HCT116 (cell line): ENCODE results near the gene TNIK. TPM values are rescaled to one million over a fixed set of nuclear protein-coding genes. Genes with fewer than 3 reads are reported as not detected.

ENCODE experiments used
- ATAC-seq: fragments of 200-7000 bp; cut with Tn5 transposase; 2 replicates; pipeline ENCODE4 v1.9.1; 2020; ENCODE audit warnings: mild to moderate bottlenecking, moderate library complexity
- BruUV-seq: library from RNA; stranded (reverse); fragments of 400-500 nt; replicated peaks from 2 replicates; lab custom pipeline; 2021; lab: Mats Ljungman, UMichigan
- CTCF ChIA-PET: fragments of 300-600 bp; sonication (Branson Sonifier 250); formaldehyde crosslinking; loops from one replicate; lab custom pipeline; 2021; ENCODE audit warnings: antibody characterized with exemption; lab: Charles Lee
- POLR2A ChIA-PET: fragments of 300-600, 350-600 bp; sonication (Branson Sonifier 250); formaldehyde crosslinking; loops from one replicate; lab custom pipeline; 2021; ENCODE audit warnings: antibody characterized with exemption; lab: Charles Lee
- RAD21 ChIA-PET, 2 experiments: fragments of 300-600 bp; sonication (Branson Sonifier 250); formaldehyde crosslinking; loops; one replicate each; lab custom pipeline; 2023; ENCODE audit warnings: low total read pairs in 2 of 2; ENCODE audit not compliant: uncharacterized antibody in 2 of 2, unreplicated experiment in 2 of 2, low non-redundant PET in 1 of 2; lab: Charles Lee
- DNase-seq: peaks from one replicate; pipeline ENCODE4 v3.0.0-alpha.2; 2010; ENCODE audit warnings: low read depth, low spot score
- H2AFZ ChIP-seq: fragments of 200-600 bp; shearing (Covaris generic), sonication (generic); 2 replicates; pipeline ENCODE4 v1.6.1; 2017; ENCODE audit warnings: low read depth, mixed run types, mixed read lengths, antibody characterized with exemption, low read length; ENCODE audit not compliant: poor library complexity, severe bottlenecking
- H3K27ac ChIP-seq: 2 replicates; pipeline ENCODE4 v1.5.1; 2012; ENCODE audit warnings: low read depth, low read length
- H3K27me3 ChIP-seq: fragments of 200-600 bp; sonication (generic); 2 replicates; pipeline ENCODE4 v1.6.1; 2016; ENCODE audit warnings: mixed run types, low read length, mixed read lengths; ENCODE audit not compliant: insufficient read depth
- H3K36me3 ChIP-seq, 2 experiments: fragments of 200-500 bp in 1 of 2; fragments of 200-600 bp in 1 of 2; sonication (Bioruptor generic) in 1 of 2; sonication (generic) in 1 of 2; 2 replicates each; pipeline versions ENCODE4 v1.5.1 to v1.6.1; 2014 to 2016; ENCODE audit warnings: low read length in 2 of 2, inconsistent platforms in 1 of 2, mixed read lengths in 1 of 2, mixed run types in 1 of 2; ENCODE audit not compliant: insufficient read depth in 2 of 2, control insufficient read depth in 1 of 2
- H3K4me1 ChIP-seq, 2 experiments: fragments of 200-600 bp in 1 of 2; sonication (generic) in 1 of 2; 2 replicates each; pipeline versions ENCODE4 v1.5.1 to v1.6.1; 2012 to 2017; ENCODE audit warnings: low read length in 2 of 2, inconsistent platforms in 1 of 2, mild to moderate bottlenecking in 1 of 2, mixed read lengths in 1 of 2, mixed run types in 1 of 2, moderate library complexity in 1 of 2; ENCODE audit not compliant: insufficient read depth in 2 of 2, control insufficient read depth in 1 of 2
- H3K4me2 ChIP-seq: fragments of 200-600 bp; sonication (generic); 2 replicates; pipeline ENCODE4 v1.6.1; 2017; ENCODE audit warnings: mixed run types, low read length, mixed read lengths
- H3K4me3 ChIP-seq, 2 experiments: fragments of 200-600 bp in 1 of 2; sonication (generic) in 1 of 2; replicated peaks in 1 of 2; 2 replicates each; pipeline ENCODE4 v1.5.1; 2011 to 2016; ENCODE audit warnings: low read length in 2 of 2, control low read depth in 1 of 2, low read depth in 1 of 2, mild to moderate bottlenecking in 1 of 2, mixed read lengths in 1 of 2, mixed run types in 1 of 2
- H3K79me2 ChIP-seq: fragments of 200-600 bp; sonication (generic); 2 replicates; pipeline ENCODE4 v1.6.1; 2017; ENCODE audit warnings: mild to moderate bottlenecking, mixed run types, low read length, moderate library complexity, mixed read lengths; ENCODE audit not compliant: insufficient read depth
- H3K9ac ChIP-seq: fragments of 200-600 bp; sonication (generic); 2 replicates; pipeline ENCODE4 v1.6.1; 2016; ENCODE audit warnings: low read length, mixed read lengths
- H3K9me2 ChIP-seq: fragments of 200-600 bp; sonication (generic), shearing (Covaris generic); 2 replicates; pipeline ENCODE4 v1.6.1; 2017; ENCODE audit warnings: mixed run types, mild to moderate bottlenecking, moderate library complexity; ENCODE audit not compliant: insufficient read depth
- H3K9me3 ChIP-seq, 2 experiments: fragments of 200-500 bp in 1 of 2; fragments of 200-600 bp in 1 of 2; sonication (Bioruptor generic) in 1 of 2; sonication (generic) in 1 of 2; 2 replicates each; pipeline ENCODE4 v1.6.1; 2014 to 2017; ENCODE audit warnings: low read length in 2 of 2, mixed read lengths in 2 of 2, inconsistent platforms in 1 of 2, low read depth in 1 of 2, mild to moderate bottlenecking in 1 of 2, mixed run types in 1 of 2, moderate library complexity in 1 of 2; ENCODE audit not compliant: control insufficient read depth in 1 of 2, insufficient read depth in 1 of 2
- H4K20me1 ChIP-seq: fragments of 200-600 bp; sonication (generic), shearing (Covaris generic); 2 replicates; pipeline ENCODE4 v1.6.1; 2017; ENCODE audit warnings: mixed run types, mild to moderate bottlenecking, moderate library complexity; ENCODE audit not compliant: insufficient read depth
- CBX3 ChIP-seq: IDR thresholded peaks from 2 replicates; pipeline ENCODE4 v1.6.1; 2012; ENCODE audit warnings: low read depth
- CEBPB ChIP-seq: IDR thresholded peaks from 2 replicates; pipeline ENCODE4 v1.6.1; 2012; ENCODE audit warnings: low read depth
- EGR1 ChIP-seq: IDR thresholded peaks from 2 replicates; pipeline ENCODE4 v1.6.1; 2012; ENCODE audit warnings: low read depth
- ELF1 ChIP-seq: IDR thresholded peaks from 2 replicates; pipeline ENCODE4 v1.6.1; 2012; ENCODE audit warnings: low read depth, borderline replicate concordance
- POLR2A ChIP-seq: IDR thresholded peaks from 2 replicates; pipeline ENCODE4 v1.7.0; 2011; ENCODE audit warnings: borderline replicate concordance; ENCODE audit not compliant: insufficient read depth, insufficient read length; ENCODE audit errors: extremely low read depth
- POLR2AphosphoS5 ChIP-seq: IDR thresholded peaks from 2 replicates; pipeline ENCODE4 v1.6.1; 2011; ENCODE audit warnings: mild to moderate bottlenecking, low read depth, low read length, moderate library complexity
- REST ChIP-seq: IDR thresholded peaks from 2 replicates; pipeline ENCODE4 v1.6.1; 2012; ENCODE audit warnings: low read depth
- SIN3A ChIP-seq: IDR thresholded peaks from 2 replicates; pipeline ENCODE4 v1.6.1; 2012; ENCODE audit warnings: low read depth
- SP1 ChIP-seq: IDR thresholded peaks from 2 replicates; pipeline ENCODE4 v1.6.1; 2012; ENCODE audit warnings: low read depth
- SRF ChIP-seq: IDR thresholded peaks from 2 replicates; pipeline ENCODE4 v1.6.1; 2012; ENCODE audit warnings: low read depth
- YY1 ChIP-seq: IDR thresholded peaks from 2 replicates; pipeline ENCODE4 v1.6.1; 2011; ENCODE audit warnings: low read length, low read depth, moderate library complexity, mild to moderate bottlenecking; ENCODE audit not compliant: insufficient replicate concordance; ENCODE audit errors: extremely low read depth
- ZFX ChIP-seq: fragments of 450-650 bp; IDR thresholded peaks from 2 replicates; pipeline ENCODE4 v1.6.1; 2017
- intact Hi-C: fragments of 100-400 bp; cut with micrococcal nuclease; formaldehyde crosslinking; loops from 2 replicates; pipeline ENCODE4 v1.10.0; 2022
- total RNA-seq: library from RNA; stranded (reverse); gene quantifications from one replicate; pipeline ENCODE4 v1.2.1, GENCODE V29; 2021; ENCODE audit not compliant: unreplicated experiment
- TF ChIP-seq, protein P1 (sequence below): IDR thresholded peaks from 2 replicates; pipeline ENCODE4 v1.6.1; 2012
- TF ChIP-seq, protein P2 (sequence below): IDR thresholded peaks from 2 replicates; pipeline ENCODE4 v1.6.1; 2012
- TF ChIP-seq, protein P3 (sequence below): IDR thresholded peaks from 2 replicates; pipeline ENCODE4 v1.6.1; 2011; ENCODE audit warnings: mild to moderate bottlenecking, low read length, moderate library complexity; ENCODE audit not compliant: insufficient replicate concordance; ENCODE audit errors: extremely low read depth

Gene TNIK
- total RNA-seq, 1 experiment from 2014 or later = 24.1 TPM

DNA sequence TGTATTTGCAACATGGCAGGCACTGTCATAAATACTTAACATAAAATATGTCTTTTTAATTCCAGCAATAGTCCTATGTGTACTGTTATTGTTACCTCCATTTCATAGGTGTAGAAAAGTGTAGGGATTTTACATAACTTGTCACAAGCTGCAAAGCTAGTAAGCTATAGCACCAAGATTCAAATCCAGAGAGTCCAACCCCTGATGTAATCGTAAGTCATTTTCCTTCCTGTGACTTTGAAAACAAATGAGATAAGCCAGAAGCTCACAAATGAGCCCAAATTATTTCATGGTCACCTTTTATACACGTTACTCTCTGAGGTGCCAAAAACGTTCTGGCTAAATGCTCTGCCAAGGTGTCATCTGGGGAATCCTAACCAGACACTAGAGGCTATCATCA, 23.8 kb downstream of the TNIK start:
- no peaks in the 10 kb centered on the region for H3K9me2 ChIP-seq
- intact Hi-C loops = no loop called here
- DNase-seq (no peak), ATAC-seq (no peak)
- no peaks in the 10 kb centered on the region for H4K20me1 ChIP-seq
- H2AFZ ChIP-seq = no peak overlapping the region
- H3K36me3 ChIP-seq = no peaks in the 10 kb centered on the region
- POLR2A ChIA-PET = interaction anchor here (1.1 kb wide), 1 partner anchor 11 kb away, joined by 3 read pairs; no protein-coding TSS in a partner anchor
- H3K9me3 ChIP-seq = no peaks in the 10 kb centered on the region
- no peaks in the 10 kb centered on the region for H3K79me2 ChIP-seq
- TF ChIP-seq, protein P1, sequence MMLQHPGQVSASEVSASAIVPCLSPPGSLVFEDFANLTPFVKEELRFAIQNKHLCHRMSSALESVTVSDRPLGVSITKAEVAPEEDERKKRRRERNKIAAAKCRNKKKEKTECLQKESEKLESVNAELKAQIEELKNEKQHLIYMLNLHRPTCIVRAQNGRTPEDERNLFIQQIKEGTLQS = no peak
- TF ChIP-seq, protein P2, sequence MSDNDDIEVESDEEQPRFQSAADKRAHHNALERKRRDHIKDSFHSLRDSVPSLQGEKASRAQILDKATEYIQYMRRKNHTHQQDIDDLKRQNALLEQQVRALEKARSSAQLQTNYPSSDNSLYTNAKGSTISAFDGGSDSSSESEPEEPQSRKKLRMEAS = no peak
- TF ChIP-seq REST (no peak), ZFX (no peak), YY1 (no peak), SRF (no peak), POLR2AphosphoS5 (no peak), POLR2A (no peak), SP1 (no peak), CEBPB (no peak), CBX3 (no peak), ELF1 (no peak), EGR1 (no peak), SIN3A (no peak)
- TF ChIP-seq, protein P3, sequence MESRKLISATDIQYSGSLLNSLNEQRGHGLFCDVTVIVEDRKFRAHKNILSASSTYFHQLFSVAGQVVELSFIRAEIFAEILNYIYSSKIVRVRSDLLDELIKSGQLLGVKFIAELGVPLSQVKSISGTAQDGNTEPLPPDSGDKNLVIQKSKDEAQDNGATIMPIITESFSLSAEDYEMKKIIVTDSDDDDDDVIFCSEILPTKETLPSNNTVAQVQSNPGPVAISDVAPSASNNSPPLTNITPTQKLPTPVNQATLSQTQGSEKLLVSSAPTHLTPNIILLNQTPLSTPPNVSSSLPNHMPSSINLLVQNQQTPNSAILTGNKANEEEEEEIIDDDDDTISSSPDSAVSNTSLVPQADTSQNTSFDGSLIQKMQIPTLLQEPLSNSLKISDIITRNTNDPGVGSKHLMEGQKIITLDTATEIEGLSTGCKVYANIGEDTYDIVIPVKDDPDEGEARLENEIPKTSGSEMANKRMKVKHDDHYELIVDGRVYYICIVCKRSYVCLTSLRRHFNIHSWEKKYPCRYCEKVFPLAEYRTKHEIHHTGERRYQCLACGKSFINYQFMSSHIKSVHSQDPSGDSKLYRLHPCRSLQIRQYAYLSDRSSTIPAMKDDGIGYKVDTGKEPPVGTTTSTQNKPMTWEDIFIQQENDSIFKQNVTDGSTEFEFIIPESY = no peak
- no peaks in the 10 kb centered on the region for H3K4me1 ChIP-seq
- no peaks in the 10 kb centered on the region for H3K27me3 ChIP-seq
- no TSS peak for BruUV-seq
- H3K4me3 ChIP-seq = no peak overlapping the region
- CTCF ChIA-PET = no interaction called here
- RAD21 ChIA-PET = no interaction called here
- H3K27ac ChIP-seq = no peak overlapping the region
- H3K9ac ChIP-seq = no peak overlapping the region
- no peak overlapping the region for H3K4me2 ChIP-seq
